HG03565 (cell line): ENCODE data around the gene XAGE5.
"Not testable (repeated sequence)": the region's sequence is repeated elsewhere in the genome, so short reads cannot be mapped to it uniquely, and the experiment has no call there.

Experiments
- ATAC-seq: cut with Tn5 transposase; IDR thresholded peaks from one replicate; pipeline ENCODE4 v1.9.1; 2021; ENCODE audit warnings: mild to moderate bottlenecking, moderate library complexity; ENCODE audit not compliant: unreplicated experiment

The XAGE5 gene

GRCh38 chrX:52811065-52811625 lies at the start of gene XAGE5:
Gene XAGE5, plus strand, starts transcription at chrX:52811287. Its CDS starts 1,280 bp downstream, at chrX:52812567.
- no peak for ATAC-seq

GRCh38 chrX:52765983-52766382 lies 45.1 kb upstream of the XAGE5 start:
- not testable (repeated sequence) for ATAC-seq

GRCh38 chrX:52773504-52773903 lies 37.6 kb upstream of the XAGE5 start:
- ATAC-seq, result not testable (repeated sequence)

- not testable (repeated sequence) for ATAC-seq
These were observed 13.8 kb upstream of the XAGE5 start, which contains the start of gene SPANXN5 for GRCh38 chrX:52797327-52797726. Gene SPANXN5, minus strand, starts transcription at chrX:52797427. Its CDS starts 79 bp downstream, at chrX:52797348.

- ATAC-seq, result not testable (repeated sequence)
These were observed 6.2 kb upstream of the XAGE5 start for GRCh38 chrX:52804876-52805275.

GRCh38 chrX:52819788-52820187 lies 8.7 kb downstream of the XAGE5 start:
- no peak for ATAC-seq

- ATAC-seq, result no peak
These were observed 10.1 kb downstream of the XAGE5 start for GRCh38 chrX:52821079-52821760.

GRCh38 chrX:52824608-52825007 lies 13.5 kb downstream of the XAGE5 start:
- no peak for ATAC-seq

GRCh38 chrX:52830551-52830950 lies 19.5 kb downstream of the XAGE5 start:
- no peak for ATAC-seq

- ATAC-seq, result no peak
These were observed 28.1 kb downstream of the XAGE5 start for GRCh38 chrX:52839137-52839536.

- ATAC-seq, result not testable (repeated sequence)
These were observed 32.5 kb downstream of the XAGE5 start for GRCh38 chrX:52843619-52844018.

- no peak for ATAC-seq
These were observed 41.2 kb downstream of the XAGE5 start for GRCh38 chrX:52852110-52852860.

- ATAC-seq, result not testable (repeated sequence)
These were observed 46.0 kb downstream of the XAGE5 start for GRCh38 chrX:52856991-52857525.

GRCh38 chrX:52865343-52865998 lies 54.4 kb downstream of the XAGE5 start:
- ATAC-seq, result no peak
